HepG2 (cell line): ENCODE measurements around the gene MYO3B. TPM values are rescaled to one million over a fixed set of nuclear protein-coding genes. Genes with fewer than 3 reads are reported as not detected.

ENCODE experiments used
- ATAC-seq: fragments of 200-7000 bp; cut with Tn5 transposase; 3 replicates; pipeline ENCODE4 v1.9.1; 2020; ENCODE audit warnings: mild to moderate bottlenecking, moderate library complexity
- BruUV-seq: library from RNA; stranded (reverse); fragments of 400-500 nt; replicated peaks from 2 replicates; lab custom pipeline; 2021; lab: Mats Ljungman, UMichigan
- CTCF ChIA-PET: fragments of 300-600 bp; formaldehyde crosslinking; extraction: SDS; loops from one replicate; lab custom pipeline; 2021; ENCODE audit warnings: low total read pairs, inconsistent platforms, low intra/inter-chr PET ratio; lab: Yijun Ruan, JAX
- POLR2A ChIA-PET: fragments of 350-600 bp; sonication (Branson Sonifier 250); formaldehyde crosslinking; loops from one replicate; lab custom pipeline; 2020; ENCODE audit warnings: antibody characterized with exemption, inconsistent platforms; lab: Yijun Ruan, JAX
- DNase-seq: peaks from one replicate; pipeline ENCODE4 v3.0.0-alpha.2; 2015; ENCODE audit warnings: low spot score
- FAIRE-seq: peaks from 3 replicates; lab custom pipeline; 2011; peaks lifted over from hg19 to GRCh38; lab: Jason Lieb, UNC
- H2AFZ ChIP-seq: one replicate; pipeline ENCODE4 v1.6.1; 2011; ENCODE audit warnings: low read length, inconsistent platforms
- H3K27ac ChIP-seq: fragments of 300-600 bp; 3 replicates; pipeline ENCODE4 v1.8.0; 2011; ENCODE audit warnings: mixed run types, mild to moderate bottlenecking, mixed read lengths, low read length, inconsistent platforms; ENCODE audit not compliant: insufficient read depth; ENCODE audit errors: extremely low read length
- H3K27me3 ChIP-seq, 2 experiments: fragments of 200-600 bp in 1 of 2; 2 replicates in 1 of 2; 3 replicates in 1 of 2; pipeline versions ENCODE4 v1.6.0 to v1.8.0; 2011; ENCODE audit warnings: low read length in 2 of 2, mild to moderate bottlenecking in 2 of 2, moderate library complexity in 2 of 2, inconsistent platforms in 1 of 2; ENCODE audit not compliant: insufficient read depth in 2 of 2, control insufficient read depth in 1 of 2
- H3K36me3 ChIP-seq, 2 experiments: fragments of 200-600 bp in 1 of 2; replicated peaks in 1 of 2; 2 replicates in 1 of 2; 3 replicates in 1 of 2; pipeline versions ENCODE4 v1.5.1 to v1.8.0; 2011; ENCODE audit warnings: low read length in 2 of 2, inconsistent platforms in 1 of 2; ENCODE audit not compliant: insufficient read depth in 2 of 2, control insufficient read depth in 1 of 2
- H3K4me1 ChIP-seq: 2 replicates; pipeline ENCODE4 v1.5.1; 2012; ENCODE audit warnings: low read length, inconsistent platforms; ENCODE audit not compliant: insufficient read depth
- H3K4me2 ChIP-seq: 2 replicates; pipeline ENCODE4 v1.6.0; 2011; ENCODE audit warnings: low read depth, low read length, inconsistent platforms
- H3K4me3 ChIP-seq, 3 experiments: fragments of 200-600 bp in 1 of 3; sonication (generic), shearing (Covaris generic) in 1 of 3; replicated peaks in 1 of 3; 2 replicates each; pipeline ENCODE4 v1.5.1; 2011 to 2016; ENCODE audit warnings: low read length in 3 of 3, inconsistent platforms in 2 of 3, low read depth in 2 of 3, mild to moderate bottlenecking in 2 of 3, control low read depth in 1 of 3, mixed read lengths in 1 of 3; ENCODE audit not compliant: insufficient read depth in 1 of 3
- H3K79me2 ChIP-seq: one replicate; pipeline ENCODE4 v1.6.1; 2011; ENCODE audit warnings: low read length, inconsistent platforms; ENCODE audit not compliant: insufficient read depth
- H3K9ac ChIP-seq: 2 replicates; pipeline ENCODE4 v1.6.0; 2011; ENCODE audit warnings: mild to moderate bottlenecking, low read depth, low read length, inconsistent platforms; ENCODE audit not compliant: insufficient read depth
- H3K9me3 ChIP-seq: 2 replicates; pipeline ENCODE4 v1.5.1; 2012; ENCODE audit warnings: mild to moderate bottlenecking, low read length
- H4K20me1 ChIP-seq: 2 replicates; pipeline ENCODE4 v1.6.0; 2011; ENCODE audit warnings: inconsistent platforms, mild to moderate bottlenecking, low read length, moderate library complexity; ENCODE audit not compliant: insufficient read depth
- E2F1 ChIP-seq: sonication (generic); formaldehyde crosslinking; IDR thresholded peaks from 2 replicates; pipeline ENCODE4 v1.5.0; 2020; ENCODE audit warnings: missing genetic modification reagents
- FUBP1 ChIP-seq: sonication (generic); formaldehyde crosslinking; IDR thresholded peaks from 2 replicates; pipeline ENCODE4 v1.5.1; 2020; ENCODE audit warnings: missing genetic modification reagents, mild to moderate bottlenecking, borderline replicate concordance
- HIVEP1 ChIP-seq: sonication (generic); formaldehyde crosslinking; IDR thresholded peaks from 2 replicates; pipeline ENCODE4 v1.4.0; 2020; ENCODE audit warnings: mild to moderate bottlenecking, missing genetic modification reagents
- HOXA5 ChIP-seq: sonication (generic); formaldehyde crosslinking; IDR thresholded peaks from 2 replicates; pipeline ENCODE4 v1.4.0; 2020; ENCODE audit warnings: missing genetic modification reagents
- KDM4B ChIP-seq: sonication (generic); formaldehyde crosslinking; IDR thresholded peaks from 2 replicates; pipeline ENCODE4 v1.4.0; 2020; ENCODE audit warnings: missing genetic modification reagents
- MAFG ChIP-seq: sonication (generic); formaldehyde crosslinking; IDR thresholded peaks from 2 replicates; pipeline ENCODE4 v1.5.1; 2020; ENCODE audit warnings: mild to moderate bottlenecking, missing genetic modification reagents
- MTA1 ChIP-seq: sonication (generic); formaldehyde crosslinking; IDR thresholded peaks from 2 replicates; pipeline ENCODE4 v1.4.0; 2020; ENCODE audit warnings: missing genetic modification reagents, mild to moderate bottlenecking, borderline replicate concordance
- SALL2 ChIP-seq: sonication (generic); formaldehyde crosslinking; IDR thresholded peaks from 2 replicates; pipeline ENCODE4 v1.8.1; 2023; ENCODE audit warnings: mild to moderate bottlenecking, missing genetic modification reagents, inconsistent platforms
- STAT5B ChIP-seq: sonication (generic); formaldehyde crosslinking; IDR thresholded peaks from 2 replicates; pipeline ENCODE4 v1.4.0; 2020; ENCODE audit warnings: missing genetic modification reagents
- TMF1 ChIP-seq: sonication (generic); formaldehyde crosslinking; IDR thresholded peaks from 2 replicates; pipeline ENCODE4 v1.8.1; 2022; ENCODE audit warnings: low read depth, missing genetic modification reagents
- ZNF12 ChIP-seq: sonication (generic); formaldehyde crosslinking; IDR thresholded peaks from 2 replicates; pipeline ENCODE4 v1.5.0; 2020; ENCODE audit warnings: missing genetic modification reagents
- ZNF253 ChIP-seq: sonication (generic); formaldehyde crosslinking; IDR thresholded peaks from 2 replicates; pipeline ENCODE4 v1.8.0; 2022; ENCODE audit warnings: mild to moderate bottlenecking, missing genetic modification reagents, borderline replicate concordance
- ZNF589 ChIP-seq: sonication (generic); formaldehyde crosslinking; conservative IDR thresholded peaks from 2 replicates; pipeline ENCODE4 v1.8.0; 2022; ENCODE audit warnings: mild to moderate bottlenecking, moderate library complexity, missing genetic modification reagents
- ZNF607 ChIP-seq: sonication (generic); formaldehyde crosslinking; IDR thresholded peaks from 2 replicates; pipeline ENCODE4 v1.5.1; 2020; ENCODE audit warnings: missing genetic modification reagents, mild to moderate bottlenecking, borderline replicate concordance
- ZNF614 ChIP-seq: IDR thresholded peaks from 2 replicates; pipeline ENCODE4 v1.6.1; 2018; ENCODE audit warnings: missing biosample characterization, missing genetic modification reagents, inconsistent platforms, borderline replicate concordance
- ZNF670 ChIP-seq: sonication (generic); formaldehyde crosslinking; IDR thresholded peaks from 2 replicates; pipeline ENCODE4 v1.8.0; 2022; ENCODE audit warnings: mild to moderate bottlenecking, missing genetic modification reagents, borderline replicate concordance
- ZNF790 ChIP-seq: sonication (generic); formaldehyde crosslinking; IDR thresholded peaks from 2 replicates; pipeline ENCODE4 v1.8.0; 2022; ENCODE audit warnings: missing genetic modification reagents, mild to moderate bottlenecking, borderline replicate concordance
- ZUFSP ChIP-seq: sonication (generic); formaldehyde crosslinking; IDR thresholded peaks from 2 replicates; pipeline ENCODE4 v1.9.0; 2021; ENCODE audit warnings: missing genetic modification reagents, mild to moderate bottlenecking, borderline replicate concordance
- WGBS: methylation state at CpG from one replicate; pipeline ENCODE4 v1.1.6; 2017; ENCODE audit warnings: low lambda C conversion rate; 5-methylcytosine and 5-hydroxymethylcytosine counted together
- in situ Hi-C: cut with HindIII; loops from 2 replicates; pipeline ENCODE4 v1.10.0; 2017; ENCODE audit warnings: low pct_unique_long_range_greater_than_20kb; ENCODE audit not compliant: extremely low pct_ligation_motif_present
- intact Hi-C: fragments of 100-400 bp; cut with micrococcal nuclease; formaldehyde crosslinking; loops from one replicate; pipeline ENCODE4 v1.10.0; 2022; ENCODE audit not compliant: unreplicated experiment
- polyA plus RNA-seq, 8 experiments: library from polyadenylated mRNA; depleted of rRNA in 3 of 8; stranded (reverse) in 7 of 8; unstranded in 1 of 8; fragments of >200 nt; fragmentation: Illumina TruSeq in 4 of 8; extraction: Trizol in 4 of 8; gene quantifications; 2 replicates each; pipeline versions ENCODE4 v1.2.1 to v1.2.3, GENCODE V29; 2011 to 2016; ENCODE audit warnings: low read depth in 4 of 8, missing spikeins in 1 of 8, mixed read lengths in 1 of 8; ENCODE audit not compliant: insufficient read depth in 1 of 8
- total RNA-seq, 5 experiments: library from RNA; depleted of rRNA; stranded (reverse); fragments of >200 nt; fragmentation: Illumina TruSeq; extraction: Trizol; gene quantifications; 2 replicates each; pipeline ENCODE4 v1.2.3, GENCODE V29; 2016; ENCODE audit warnings: low read depth in 1 of 5

MYO3B gene
- total and polyA plus RNA-seq, 2 of the 13 experiments (the other 11 are each of a cell fraction or from before 2014, with no cell fraction given) = 0.01 TPM; not detected in 1

GRCh38 chr2:170196963-170197362 is 19.0 kb downstream of the MYO3B start:
- CTCF ChIA-PET = no interaction called here
- POLR2A ChIA-PET = no interaction called here

More at GRCh38 chr2:170196963-170197362, 19.0 kb downstream of the MYO3B start:
- DNase-seq (no peak), ATAC-seq (no peak), FAIRE-seq (no peak)
- BruUV-seq = no TSS peak
- Histone ChIP-seq H3K4me2 (no peak overlapping the region), H4K20me1 (no peaks in the 10 kb centered on the region), H3K27ac (no peak overlapping the region), H2AFZ (no peak overlapping the region), H3K36me3 (no peaks in the 10 kb centered on the region), H3K79me2 (no peaks in the 10 kb centered on the region), H3K4me1 (no peaks in the 10 kb centered on the region), H3K9ac (no peak overlapping the region), H3K4me3 (no peak overlapping the region), H3K27me3 (no peaks in the 10 kb centered on the region), H3K9me3 (no peaks in the 10 kb centered on the region)
- 1% methylated on average over 3 of the region's 3 CpGs for whole genome bisulfite sequencing
- in situ Hi-C loops = no loop called here
- intact Hi-C loops = no loop called here
- no peak for TF ChIP-seq ZNF670 (CRISPR knock-in tag)
- no peak for TF ChIP-seq ZNF790 (CRISPR knock-in tag)
- TF ChIP-seq STAT5B = no peak
- TF ChIP-seq HIVEP1 (CRISPR knock-in tag) = no peak
- no peak for TF ChIP-seq FUBP1 (CRISPR knock-in tag)
- no peak for TF ChIP-seq MTA1 (CRISPR knock-in tag)
- no peak for TF ChIP-seq TMF1 (CRISPR knock-in tag)
- no peak for TF ChIP-seq SALL2 (CRISPR knock-in tag)
- no peak for TF ChIP-seq MAFG
- TF ChIP-seq HOXA5 (CRISPR knock-in tag) = no peak
- no peak for TF ChIP-seq ZNF614 (CRISPR knock-in tag)
- no peak for TF ChIP-seq ZNF253 (CRISPR knock-in tag)
- TF ChIP-seq ZNF589 (CRISPR knock-in tag) = no peak
- no peak for TF ChIP-seq ZNF12 (CRISPR knock-in tag)
- TF ChIP-seq KDM4B (CRISPR knock-in tag) = no peak
- TF ChIP-seq E2F1 (CRISPR knock-in tag) = no peak
- TF ChIP-seq ZUFSP = no peak
- no peak for TF ChIP-seq ZNF607 (CRISPR knock-in tag)
